ENCODE data around the gene SYNE2.

SYNE2 gene

GRCh38 chr14:64119980-64120379, 267.2 kb downstream of the SYNE2 start:
- in situ Hi-C loops (cut with HindIII; ENCODE audit: low pct_ligation_motif_present, low sequenced_read_pairs), result no loop called here
- TF ChIP-seq, protein P1, sequence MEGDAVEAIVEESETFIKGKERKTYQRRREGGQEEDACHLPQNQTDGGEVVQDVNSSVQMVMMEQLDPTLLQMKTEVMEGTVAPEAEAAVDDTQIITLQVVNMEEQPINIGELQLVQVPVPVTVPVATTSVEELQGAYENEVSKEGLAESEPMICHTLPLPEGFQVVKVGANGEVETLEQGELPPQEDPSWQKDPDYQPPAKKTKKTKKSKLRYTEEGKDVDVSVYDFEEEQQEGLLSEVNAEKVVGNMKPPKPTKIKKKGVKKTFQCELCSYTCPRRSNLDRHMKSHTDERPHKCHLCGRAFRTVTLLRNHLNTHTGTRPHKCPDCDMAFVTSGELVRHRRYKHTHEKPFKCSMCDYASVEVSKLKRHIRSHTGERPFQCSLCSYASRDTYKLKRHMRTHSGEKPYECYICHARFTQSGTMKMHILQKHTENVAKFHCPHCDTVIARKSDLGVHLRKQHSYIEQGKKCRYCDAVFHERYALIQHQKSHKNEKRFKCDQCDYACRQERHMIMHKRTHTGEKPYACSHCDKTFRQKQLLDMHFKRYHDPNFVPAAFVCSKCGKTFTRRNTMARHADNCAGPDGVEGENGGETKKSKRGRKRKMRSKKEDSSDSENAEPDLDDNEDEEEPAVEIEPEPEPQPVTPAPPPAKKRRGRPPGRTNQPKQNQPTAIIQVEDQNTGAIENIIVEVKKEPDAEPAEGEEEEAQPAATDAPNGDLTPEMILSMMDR (IDR thresholded peaks at IDR 0.05; ENCODE audit: low read depth, low read length, missing control alignments), result no peak
- Histone ChIP-seq H3K27ac (no peak overlapping the region), H3K27me3 (replicated peaks) (no peaks in the 10 kb centered on the region), H3K4me3 (ENCODE audit: low read depth, low read length) (no peak overlapping the region), H3K36me3 (replicated peaks) (no peaks in the 10 kb centered on the region)
- no peak for DNase-seq

- H3K27ac ChIP-seq, result no peak overlapping the region
- no peak for DNase-seq
- no peaks in the 10 kb centered on the region for H3K27me3 ChIP-seq (replicated peaks)
- H3K36me3 ChIP-seq (replicated peaks), result no peaks in the 10 kb centered on the region
- TF ChIP-seq, protein P1 (IDR thresholded peaks at IDR 0.05; ENCODE audit: low read depth, low read length, missing control alignments), result no peak
- H3K4me3 ChIP-seq (ENCODE audit: low read depth, low read length), result no peak overlapping the region
- in situ Hi-C loops (cut with HindIII; ENCODE audit: low pct_ligation_motif_present, low sequenced_read_pairs), result no loop called here
These were observed 270.5 kb downstream of the SYNE2 start for GRCh38 chr14:64123241-64123822.

DNA sequence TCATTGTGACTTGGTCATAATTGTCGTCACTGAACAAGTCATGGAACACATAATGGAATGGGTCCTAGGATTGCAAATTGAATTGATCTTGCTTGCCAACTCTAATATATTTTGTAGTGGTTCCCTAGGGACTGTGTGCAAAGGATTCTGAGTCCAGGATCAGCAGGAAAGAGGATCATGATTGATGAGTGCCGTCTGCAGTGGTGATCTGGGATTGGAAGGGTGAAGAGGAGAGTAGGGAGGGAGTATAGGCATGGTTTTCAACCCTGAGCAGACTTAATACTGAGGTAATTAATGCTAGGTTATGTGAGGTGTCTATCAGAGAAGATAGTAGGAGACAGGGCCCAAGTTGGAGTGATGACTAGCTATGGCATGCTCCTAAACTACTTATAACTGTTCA, 272.5 kb downstream of the SYNE2 start:
- Histone ChIP-seq H3K27ac (no peak overlapping the region), H3K4me3 (ENCODE audit: low read depth, low read length) (no peak overlapping the region), H3K36me3 (replicated peaks) (no peaks in the 10 kb centered on the region), H3K27me3 (replicated peaks) (no peaks in the 10 kb centered on the region)
- in situ Hi-C loops (cut with HindIII; ENCODE audit: low pct_ligation_motif_present, low sequenced_read_pairs), result no loop called here
- TF ChIP-seq, protein P1 (IDR thresholded peaks at IDR 0.05; ENCODE audit: low read depth, low read length, missing control alignments), result no peak
- no peak for DNase-seq

DNA sequence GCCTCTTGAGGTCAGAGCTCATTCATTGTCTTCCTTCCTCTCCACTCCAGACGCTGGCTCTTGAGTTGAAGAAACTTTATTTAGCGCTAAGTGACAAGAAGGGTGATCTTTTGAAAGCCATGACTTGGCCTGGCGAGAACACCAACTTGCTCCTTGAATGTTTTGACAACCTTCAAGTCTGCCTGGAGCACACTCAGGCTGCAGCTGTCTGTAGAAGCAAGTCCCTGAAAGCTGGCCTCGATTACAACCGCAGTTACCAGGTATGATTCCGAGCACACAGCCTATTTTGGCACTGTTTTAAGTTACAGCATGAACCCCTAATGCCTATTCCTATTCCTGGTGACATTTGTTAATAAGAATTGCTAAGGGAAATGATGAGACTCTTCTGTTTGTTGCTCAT, 273.7 kb downstream of the SYNE2 start:
- H3K36me3 ChIP-seq (replicated peaks), result no peaks in the 10 kb centered on the region
- in situ Hi-C loops (cut with HindIII; ENCODE audit: low pct_ligation_motif_present, low sequenced_read_pairs), result no loop called here
- H3K4me3 ChIP-seq (ENCODE audit: low read depth, low read length), result no peak overlapping the region
- H3K27me3 ChIP-seq (replicated peaks), result no peaks in the 10 kb centered on the region
- no peak for DNase-seq
- TF ChIP-seq, protein P1 (IDR thresholded peaks at IDR 0.05; ENCODE audit: low read depth, low read length, missing control alignments), result no peak
- no peak overlapping the region for H3K27ac ChIP-seq

DNA sequence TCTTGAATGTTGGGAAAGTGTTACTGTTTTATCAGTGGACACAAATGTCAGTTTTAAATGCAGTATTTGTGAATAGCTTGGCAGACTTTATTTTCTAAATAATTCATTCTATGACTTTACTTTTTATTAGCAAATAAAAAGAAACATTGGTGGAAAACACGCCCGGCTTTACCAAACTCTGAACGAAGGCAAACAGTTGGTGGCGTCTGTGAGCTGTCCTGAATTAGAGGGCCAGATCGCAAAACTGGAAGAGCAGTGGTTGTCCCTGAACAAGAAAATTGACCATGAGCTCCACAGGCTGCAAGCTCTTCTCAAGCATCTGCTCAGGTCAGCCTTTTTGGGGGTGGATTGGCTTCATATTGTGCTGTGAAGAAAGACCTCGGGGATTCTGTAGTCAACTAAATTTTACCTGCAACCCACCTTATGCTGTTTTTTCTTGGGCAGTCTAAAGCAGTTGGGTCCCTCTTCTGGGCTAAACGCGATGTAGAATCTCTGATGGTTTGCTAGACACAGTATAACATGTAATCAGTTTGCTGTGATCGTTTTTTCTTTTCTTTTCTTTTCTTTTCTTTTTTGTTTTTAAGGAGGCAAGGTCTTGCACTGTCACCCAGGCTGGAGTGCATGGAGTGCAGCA, 285.0 kb downstream of the SYNE2 start:
- no peak for DNase-seq
- Histone ChIP-seq H3K27me3 (replicated peaks) (no peaks in the 10 kb centered on the region), H3K27ac (no peak overlapping the region), H3K4me3 (ENCODE audit: low read depth, low read length) (no peak overlapping the region), H3K36me3 (replicated peaks) (no peaks in the 10 kb centered on the region)
- TF ChIP-seq, protein P1 (IDR thresholded peaks at IDR 0.05; ENCODE audit: low read depth, low read length, missing control alignments), result peak; percentile 57
- in situ Hi-C loops (cut with HindIII; ENCODE audit: low pct_ligation_motif_present, low sequenced_read_pairs), result no loop called here
